ENCODE results near the gene VMP1. TPM values are rescaled to one million over a fixed set of nuclear protein-coding genes. Genes with fewer than 3 reads are reported as not detected.

The VMP1 gene
- total and polyA plus RNA-seq, 2 of the 13 experiments (the other 11 are each of a cell fraction or from before 2014, with no cell fraction given): 186 to 271 TPM

DNA sequence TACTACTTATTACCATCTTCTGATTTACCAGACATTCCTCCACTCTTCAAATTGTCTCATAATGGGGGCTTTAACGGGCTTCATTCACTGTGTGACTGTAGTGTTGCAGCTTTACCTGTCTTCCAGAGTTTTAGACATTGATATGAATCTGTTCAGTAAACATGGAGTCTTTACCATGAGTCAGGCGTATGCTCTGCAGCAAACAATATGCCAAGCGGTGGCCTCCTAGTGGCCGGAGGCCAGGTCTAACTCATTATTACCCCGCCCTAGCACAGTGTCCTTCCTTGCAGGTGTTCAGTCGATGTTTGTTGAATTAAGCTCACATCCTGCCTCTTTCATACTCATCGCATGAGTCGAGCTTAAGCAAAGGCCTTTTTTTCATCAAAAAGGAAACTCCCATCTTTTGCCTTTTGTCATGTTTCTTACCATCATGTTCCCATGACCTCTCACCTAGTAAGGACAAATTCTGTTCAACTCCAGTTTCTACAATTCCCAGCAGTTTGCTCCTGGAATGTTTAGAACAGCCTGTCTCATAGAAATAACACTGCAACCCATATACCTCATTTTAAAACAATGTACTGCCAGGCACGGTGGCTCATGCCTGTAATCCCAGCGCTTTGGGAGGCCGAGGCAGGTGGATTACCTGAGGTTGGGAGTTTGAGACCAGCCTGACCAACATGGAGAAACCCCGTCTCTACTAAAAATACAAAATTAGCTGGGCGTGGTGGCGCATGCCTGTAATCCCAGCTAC is 145.9 kb downstream of the VMP1 start (continued):
- TF ChIP-seq, protein P1, sequence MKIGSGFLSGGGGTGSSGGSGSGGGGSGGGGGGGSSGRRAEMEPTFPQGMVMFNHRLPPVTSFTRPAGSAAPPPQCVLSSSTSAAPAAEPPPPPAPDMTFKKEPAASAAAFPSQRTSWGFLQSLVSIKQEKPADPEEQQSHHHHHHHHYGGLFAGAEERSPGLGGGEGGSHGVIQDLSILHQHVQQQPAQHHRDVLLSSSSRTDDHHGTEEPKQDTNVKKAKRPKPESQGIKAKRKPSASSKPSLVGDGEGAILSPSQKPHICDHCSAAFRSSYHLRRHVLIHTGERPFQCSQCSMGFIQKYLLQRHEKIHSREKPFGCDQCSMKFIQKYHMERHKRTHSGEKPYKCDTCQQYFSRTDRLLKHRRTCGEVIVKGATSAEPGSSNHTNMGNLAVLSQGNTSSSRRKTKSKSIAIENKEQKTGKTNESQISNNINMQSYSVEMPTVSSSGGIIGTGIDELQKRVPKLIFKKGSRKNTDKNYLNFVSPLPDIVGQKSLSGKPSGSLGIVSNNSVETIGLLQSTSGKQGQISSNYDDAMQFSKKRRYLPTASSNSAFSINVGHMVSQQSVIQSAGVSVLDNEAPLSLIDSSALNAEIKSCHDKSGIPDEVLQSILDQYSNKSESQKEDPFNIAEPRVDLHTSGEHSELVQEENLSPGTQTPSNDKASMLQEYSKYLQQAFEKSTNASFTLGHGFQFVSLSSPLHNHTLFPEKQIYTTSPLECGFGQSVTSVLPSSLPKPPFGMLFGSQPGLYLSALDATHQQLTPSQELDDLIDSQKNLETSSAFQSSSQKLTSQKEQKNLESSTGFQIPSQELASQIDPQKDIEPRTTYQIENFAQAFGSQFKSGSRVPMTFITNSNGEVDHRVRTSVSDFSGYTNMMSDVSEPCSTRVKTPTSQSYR (CRISPR knock-in tag; IDR thresholded peaks at IDR 0.05; ENCODE audit: borderline replicate concordance): peak; percentile 62; the same call in 1 of the 2 replicates
- TF ChIP-seq RBM22 (optimal IDR thresholded peaks at IDR 0.05; ENCODE audit: low read length): no peak
- TF ChIP-seq ZBTB2 (CRISPR knock-in tag; IDR thresholded peaks at IDR 0.05; ENCODE audit: low read depth): no peak
- TF ChIP-seq, protein P2, sequence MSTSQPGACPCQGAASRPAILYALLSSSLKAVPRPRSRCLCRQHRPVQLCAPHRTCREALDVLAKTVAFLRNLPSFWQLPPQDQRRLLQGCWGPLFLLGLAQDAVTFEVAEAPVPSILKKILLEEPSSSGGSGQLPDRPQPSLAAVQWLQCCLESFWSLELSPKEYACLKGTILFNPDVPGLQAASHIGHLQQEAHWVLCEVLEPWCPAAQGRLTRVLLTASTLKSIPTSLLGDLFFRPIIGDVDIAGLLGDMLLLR (CRISPR knock-in tag; IDR thresholded peaks at IDR 0.05): 0 out of 2 replicates have a peak, but pooled peaks have one; percentile 54
- TF ChIP-seq, protein P3, sequence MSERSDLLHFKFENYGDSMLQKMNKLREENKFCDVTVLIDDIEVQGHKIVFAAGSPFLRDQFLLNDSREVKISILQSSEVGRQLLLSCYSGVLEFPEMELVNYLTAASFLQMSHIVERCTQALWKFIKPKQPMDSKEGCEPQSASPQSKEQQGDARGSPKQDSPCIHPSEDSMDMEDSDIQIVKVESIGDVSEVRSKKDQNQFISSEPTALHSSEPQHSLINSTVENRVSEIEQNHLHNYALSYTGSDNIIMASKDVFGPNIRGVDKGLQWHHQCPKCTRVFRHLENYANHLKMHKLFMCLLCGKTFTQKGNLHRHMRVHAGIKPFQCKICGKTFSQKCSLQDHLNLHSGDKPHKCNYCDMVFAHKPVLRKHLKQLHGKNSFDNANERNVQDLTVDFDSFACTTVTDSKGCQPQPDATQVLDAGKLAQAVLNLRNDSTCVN (CRISPR knock-in tag; IDR thresholded peaks at IDR 0.05; ENCODE audit: borderline replicate concordance): no peak; the same call in 1 of the 2 replicates
- TF ChIP-seq RELA (CRISPR knock-in tag; IDR thresholded peaks at IDR 0.05): peak; percentile 98
- no peak for TF ChIP-seq NFIB (CRISPR knock-in tag; IDR thresholded peaks at IDR 0.05; ENCODE audit: borderline replicate concordance)
- peak; percentile 71 for TF ChIP-seq HDAC1 (CRISPR knock-in tag; IDR thresholded peaks at IDR 0.05)
- peak; percentile 59; the same call in 1 of the 2 replicates for TF ChIP-seq YEATS4 (CRISPR knock-in tag; IDR thresholded peaks at IDR 0.05; ENCODE audit: borderline replicate concordance)
- no peak for TF ChIP-seq DNMT1 (CRISPR knock-in tag; IDR thresholded peaks at IDR 0.05)
- TF ChIP-seq, protein P4, sequence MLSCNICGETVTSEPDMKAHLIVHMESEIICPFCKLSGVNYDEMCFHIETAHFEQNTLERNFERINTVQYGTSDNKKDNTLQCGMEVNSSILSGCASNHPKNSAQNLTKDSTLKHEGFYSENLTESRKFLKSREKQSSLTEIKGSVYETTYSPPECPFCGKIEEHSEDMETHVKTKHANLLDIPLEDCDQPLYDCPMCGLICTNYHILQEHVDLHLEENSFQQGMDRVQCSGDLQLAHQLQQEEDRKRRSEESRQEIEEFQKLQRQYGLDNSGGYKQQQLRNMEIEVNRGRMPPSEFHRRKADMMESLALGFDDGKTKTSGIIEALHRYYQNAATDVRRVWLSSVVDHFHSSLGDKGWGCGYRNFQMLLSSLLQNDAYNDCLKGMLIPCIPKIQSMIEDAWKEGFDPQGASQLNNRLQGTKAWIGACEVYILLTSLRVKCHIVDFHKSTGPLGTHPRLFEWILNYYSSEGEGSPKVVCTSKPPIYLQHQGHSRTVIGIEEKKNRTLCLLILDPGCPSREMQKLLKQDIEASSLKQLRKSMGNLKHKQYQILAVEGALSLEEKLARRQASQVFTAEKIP (CRISPR knock-in tag; IDR thresholded peaks at IDR 0.05; ENCODE audit: borderline replicate concordance): no peak
- TF ChIP-seq CCDC6 (CRISPR knock-in tag; IDR thresholded peaks at IDR 0.05): peak; percentile 97
- TF ChIP-seq TCF7 (IDR thresholded peaks at IDR 0.05; ENCODE audit: low read depth): peak; percentile 65
- TF ChIP-seq SNAPC4 (CRISPR knock-in tag; IDR thresholded peaks at IDR 0.05): peak; percentile 84
- TF ChIP-seq ZBTB21 (CRISPR knock-in tag; IDR thresholded peaks at IDR 0.05): no peak
